K562 (cell line): Measurements from ENCODE around the gene RAB6B. TPM values are rescaled to one million over a fixed set of nuclear protein-coding genes. Genes with fewer than 3 reads are reported as not detected.

Experiments used
- ATAC-seq: fragments of 200-7000 bp; cut with Tn5 transposase; 3 replicates; pipeline ENCODE4 v1.9.1; 2020; ENCODE audit warnings: moderate library complexity
- BruUV-seq: library from RNA; stranded (reverse); fragments of 400-500 nt; replicated peaks from 2 replicates; lab custom pipeline; 2021; lab: Mats Ljungman, UMichigan
- CTCF ChIA-PET: fragments of 300-600 bp; formaldehyde crosslinking; extraction: SDS; loops from one replicate; lab custom pipeline; 2021; ENCODE audit warnings: low intra/inter-chr PET ratio; lab: Yijun Ruan, JAX
- POLR2A ChIA-PET: fragments of 300-600, 350-650 bp; sonication (Branson Sonifier 250); formaldehyde crosslinking; extraction: SDS; loops from one replicate; lab custom pipeline; 2021; ENCODE audit warnings: antibody characterized with exemption, inconsistent platforms; lab: Yijun Ruan, JAX
- DNase-seq, 4 experiments: peaks; one replicate each; pipeline versions ENCODE4 v3.0.0 to v3.0.0-alpha.2; 2011 to 2018; ENCODE audit warnings: low spot score in 3 of 4, mixed read lengths in 3 of 4; ENCODE audit errors: extremely low read depth in 1 of 4
- FAIRE-seq: peaks from 2 replicates; lab custom pipeline; 2011; peaks lifted over from hg19 to GRCh38; lab: Jason Lieb, UNC
- H2AFZ ChIP-seq: 2 replicates; pipeline ENCODE4 v1.6.0; 2011; ENCODE audit warnings: low read depth, low read length, control low read depth, inconsistent platforms
- H3K27ac ChIP-seq: fragments of 200-600 bp; 3 replicates; pipeline ENCODE4 v1.8.0; 2011; ENCODE audit warnings: low read depth, mild to moderate bottlenecking, control low read depth, inconsistent platforms, low read length, moderate library complexity, mixed read lengths; ENCODE audit errors: extremely low read depth
- H3K27me3 ChIP-seq, 2 experiments: fragments of 300-600 bp in 1 of 2; 2 replicates in 1 of 2; 3 replicates in 1 of 2; pipeline versions ENCODE4 v1.6.0 to v1.8.0; 2011; ENCODE audit warnings: inconsistent platforms in 2 of 2, low read length in 2 of 2, mild to moderate bottlenecking in 1 of 2, mixed read lengths in 1 of 2, moderate library complexity in 1 of 2; ENCODE audit not compliant: control insufficient read depth in 2 of 2, insufficient read depth in 2 of 2
- H3K36me3 ChIP-seq: fragments of 300-600 bp; 3 replicates; pipeline ENCODE4 v1.8.0; 2011; ENCODE audit warnings: mild to moderate bottlenecking, low read length, inconsistent platforms; ENCODE audit not compliant: control insufficient read depth, insufficient read depth
- H3K4me1 ChIP-seq, 2 experiments: fragments of 200-600 bp in 1 of 2; replicated peaks in 1 of 2; 2 replicates in 1 of 2; 3 replicates in 1 of 2; pipeline versions ENCODE4 v1.5.1 to v1.8.0; 2011; ENCODE audit warnings: inconsistent platforms in 2 of 2, low read length in 2 of 2, mild to moderate bottlenecking in 1 of 2, mixed read lengths in 1 of 2, moderate library complexity in 1 of 2; ENCODE audit not compliant: control insufficient read depth in 2 of 2, insufficient read depth in 2 of 2
- H3K4me2 ChIP-seq: 2 replicates; pipeline ENCODE4 v1.6.1; 2011; ENCODE audit warnings: low read length, control low read depth, inconsistent platforms, mixed read lengths; ENCODE audit not compliant: insufficient read depth
- H3K4me3 ChIP-seq: fragments of 200-600 bp; sonication (generic), shearing (Covaris generic); 2 replicates; pipeline ENCODE4 v1.5.1; 2016; ENCODE audit warnings: control low read depth, inconsistent platforms
- H3K79me2 ChIP-seq: fragments of 200-600 bp; 3 replicates; pipeline ENCODE4 v1.8.0; 2011; ENCODE audit warnings: low read length, inconsistent platforms; ENCODE audit not compliant: control insufficient read depth, insufficient read depth
- H3K9ac ChIP-seq, 2 experiments: 2 replicates each; pipeline versions ENCODE4 v1.6.0 to v1.6.1; 2011; ENCODE audit warnings: low read depth in 2 of 2, low read length in 2 of 2, control low read depth in 1 of 2, inconsistent platforms in 1 of 2, mild to moderate bottlenecking in 1 of 2, mixed read lengths in 1 of 2; ENCODE audit not compliant: insufficient read depth in 1 of 2
- H3K9me1 ChIP-seq: one replicate; pipeline ENCODE4 v1.6.0; 2011; ENCODE audit warnings: inconsistent platforms, mild to moderate bottlenecking, low read length, moderate library complexity; ENCODE audit not compliant: control insufficient read depth, insufficient read depth
- H3K9me3 ChIP-seq: replicated peaks from 2 replicates; pipeline ENCODE4 v1.5.1; 2011; ENCODE audit warnings: low read depth, low read length, inconsistent platforms; ENCODE audit not compliant: control insufficient read depth, insufficient read depth
- H4K20me1 ChIP-seq: replicated peaks from 2 replicates; pipeline ENCODE4 v1.6.1; 2011; ENCODE audit warnings: low read length, inconsistent platforms, mixed read lengths; ENCODE audit not compliant: control insufficient read depth, insufficient read depth
- ARID1B ChIP-seq: fragments of 450-650 bp; IDR thresholded peaks from 2 replicates; pipeline ENCODE4 v1.6.1; 2016; ENCODE audit warnings: antibody characterized with exemption, mild to moderate bottlenecking, inconsistent platforms
- FOXA3 ChIP-seq, 2 experiments: fragments of 450-650 bp in 1 of 2; sonication (generic) in 1 of 2; formaldehyde crosslinking; IDR thresholded peaks in 1 of 2; conservative IDR thresholded peaks in 1 of 2; 2 replicates each; pipeline versions ENCODE4 v1.4.0 to v1.8.0; 2020 to 2022; ENCODE audit warnings: mild to moderate bottlenecking in 2 of 2, missing genetic modification reagents in 1 of 2
- FOXP1 ChIP-seq: sonication (generic); formaldehyde crosslinking; IDR thresholded peaks from 2 replicates; pipeline ENCODE4 v1.8.0; 2022; ENCODE audit warnings: mild to moderate bottlenecking, missing genetic modification reagents
- MLX ChIP-seq, 2 experiments: fragments of 450-650 bp in 1 of 2; sonication (generic) in 1 of 2; formaldehyde crosslinking; conservative IDR thresholded peaks; 2 replicates each; pipeline versions ENCODE4 v1.4.0 to v1.8.1; 2020 to 2022; ENCODE audit warnings: mild to moderate bottlenecking in 1 of 2, missing genetic modification reagents in 1 of 2
- NR0B1 ChIP-seq: fragments of 450-650 bp; IDR thresholded peaks from one replicate; pipeline ENCODE4 v1.6.1; 2018; ENCODE audit warnings: mild to moderate bottlenecking, moderate library complexity; ENCODE audit not compliant: partially characterized antibody
- NUFIP1 ChIP-seq: fragments of 450-650 bp; IDR thresholded peaks from 2 replicates; pipeline ENCODE4 v1.6.1; 2018; ENCODE audit not compliant: partially characterized antibody
- RAD51 ChIP-seq: fragments of 450-650 bp; IDR thresholded peaks from 2 replicates; pipeline ENCODE4 v1.7.1; 2016; ENCODE audit warnings: low read depth, mild to moderate bottlenecking, borderline replicate concordance
- RBFOX2 ChIP-seq: fragments of 200-400 bp; formaldehyde crosslinking; IDR thresholded peaks from 2 replicates; pipeline ENCODE4 v1.6.1; 2017; ENCODE audit warnings: low read depth, mild to moderate bottlenecking, low read length, moderate library complexity
- SAP30 ChIP-seq: fragments of 200-600 bp; sonication (generic); IDR thresholded peaks from 2 replicates; pipeline ENCODE4 v1.6.1; 2012; ENCODE audit warnings: borderline replicate concordance, low read depth, mild to moderate bottlenecking, moderate library complexity, low read length, control low read depth, inconsistent platforms; ENCODE audit not compliant: insufficient read depth, poor library complexity, severe bottlenecking
- SOX6 ChIP-seq: fragments of 450-650 bp; IDR thresholded peaks from 2 replicates; pipeline ENCODE4 v1.6.1; 2014; ENCODE audit warnings: mild to moderate bottlenecking
- SREBF1 ChIP-seq: fragments of 150-350 bp; IDR thresholded peaks from 2 replicates; pipeline ENCODE4 v1.6.1; 2014; ENCODE audit warnings: antibody characterized with exemption, low read depth, low read length, borderline replicate concordance
- TAL1 ChIP-seq: fragments of 450-650 bp; IDR thresholded peaks from 2 replicates; pipeline ENCODE4 v1.6.1; 2016; ENCODE audit warnings: mild to moderate bottlenecking
- TCF3 ChIP-seq: sonication (generic); formaldehyde crosslinking; IDR thresholded peaks from 2 replicates; pipeline ENCODE4 v1.4.0; 2020; ENCODE audit warnings: mild to moderate bottlenecking, missing genetic modification reagents
- TFE3 ChIP-seq: fragments of 450-650 bp; formaldehyde crosslinking; IDR thresholded peaks from 2 replicates; pipeline ENCODE4 v1.4.0; 2020; ENCODE audit warnings: mild to moderate bottlenecking, mixed read lengths
- XRCC3 ChIP-seq: fragments of 450-650 bp; IDR thresholded peaks from 2 replicates; pipeline ENCODE4 v1.6.1; 2017; ENCODE audit warnings: mild to moderate bottlenecking, moderate library complexity
- WGBS: fragments of 100-300 bp; shearing (Covaris generic); methylation state at CpG from one replicate; pipeline ENCODE4 v1.1.6; 2016; ENCODE audit warnings: low coverage, mixed read lengths; ENCODE audit not compliant: insufficient coverage; ENCODE audit errors: missing lambda C conversion rate; 5-methylcytosine and 5-hydroxymethylcytosine counted together
- in situ Hi-C: fragments of 300-500 bp; cut with MboI; formaldehyde crosslinking; loops from 4 replicates; pipeline ENCODE4 v1.15.0; 2018; ENCODE audit warnings: inconsistent platforms, mixed read lengths
- intact Hi-C: fragments of 100-400 bp; cut with micrococcal nuclease; formaldehyde crosslinking; loops from 2 replicates; pipeline ENCODE4 v1.14.2; 2022
- polyA plus RNA-seq, 8 experiments: library from polyadenylated mRNA; depleted of rRNA in 4 of 8; stranded (reverse) in 5 of 8; unstranded in 3 of 8; fragments of >200 nt; fragmentation: Nextera tagmentation in 2 of 8; fragmentation: Illumina TruSeq in 1 of 8; extraction: Ambion mirVana in 2 of 8; extraction: Trizol in 1 of 8; gene quantifications; 2 replicates each; pipeline versions ENCODE4 v1.2.1 to v1.2.3, GENCODE V29; 2011 to 2014; ENCODE audit warnings: inconsistent platforms in 1 of 8, missing spikeins in 1 of 8
- total RNA-seq, 7 experiments: library from RNA; depleted of rRNA in 6 of 7; stranded (reverse); fragments of >200 nt in 6 of 7; fragmentation: Illumina TruSeq in 2 of 7; extraction: Trizol in 2 of 7; gene quantifications; 2 replicates each; pipeline versions ENCODE4 v1.2.1 to v1.2.3, GENCODE V29; 2011 to 2021; ENCODE audit warnings: low replicate concordance in 1 of 7

The RAB6B gene
- total and polyA plus RNA-seq, 9 of the 15 experiments (the other 6 are each of a cell fraction or from before 2014, with no cell fraction given) = 0.60 to 18.1 (median 1.5) TPM

GRCh38 chr3:133853063-133853924 lies 42.4 kb downstream of the RAB6B start:
- ATAC-seq = no peak
- in situ Hi-C loops = no loop called here
- POLR2A ChIA-PET = interaction anchor here (0.7 to 1.9 kb wide), 5 partner anchors 12 to 40 kb away, joined by 3 to 5 read pairs (median 4); no protein-coding TSS in a partner anchor
- intact Hi-C loops = no loop called here
- no peaks in the 10 kb centered on the region; the same call in 2 of the 3 replicates for H3K79me2 ChIP-seq
- DNase-seq = no peak
- H3K9ac ChIP-seq = no peak overlapping the region
- H3K36me3 ChIP-seq = no peaks in the 10 kb centered on the region
- peak overlapping the region; percentile 20; the same call in 1 of the 2 replicates for H3K4me2 ChIP-seq
- FAIRE-seq = no peak
- H4K20me1 ChIP-seq = no peaks in the 10 kb centered on the region
- BruUV-seq = no TSS peak
- H3K27me3 ChIP-seq = no peaks in the 10 kb centered on the region
- WGBS = 50% methylated on average over 4 of the region's 5 CpGs
- 0 out of 2 replicates have a peak, but pooled peaks have one; percentile 21 for TF ChIP-seq ARID1B
- no peak for TF ChIP-seq RAD51
- TF ChIP-seq XRCC3 = no peak
- peak; percentile 80 to 85; a peak in 3 of 4 replicates for TF ChIP-seq FOXA3 (CRISPR knock-in tag; conservative IDR thresholded peaks at IDR 0.05 in 1 of 2, IDR thresholded peaks at IDR 0.05 in 1 of 2)
- no peak for TF ChIP-seq SAP30
- no peak for TF ChIP-seq NUFIP1
- no peak for TF ChIP-seq FOXP1 (CRISPR knock-in tag)
- no peak for TF ChIP-seq TAL1
- TF ChIP-seq SREBF1 = no peak
- TF ChIP-seq RBFOX2 = no peak
- TF ChIP-seq MLX (CRISPR knock-in tag; conservative IDR thresholded peaks at IDR 0.05) = no peak
- peak; percentile 41; the same call in 1 of the 2 replicates for TF ChIP-seq TCF3 (CRISPR knock-in tag)
- TF ChIP-seq TFE3 (CRISPR knock-in tag) = no peak
- TF ChIP-seq NR0B1 = no peak
- TF ChIP-seq SOX6 = peak; percentile 39; the same call in 1 of the 2 replicates
- H3K4me3 ChIP-seq = no peak overlapping the region
- peak overlapping the region; percentile 27; the same call in 1 of the 2 replicates for H2AFZ ChIP-seq
- CTCF ChIA-PET = no interaction called here
- no peaks in the 10 kb centered on the region for H3K9me1 ChIP-seq
- H3K27ac ChIP-seq = peak overlapping the region; percentile 28; the same call in 1 of the 3 replicates
- peaks cover 22 to 65% of the 10 kb centered on the region in 2 experiments; a peak in 4 of 5 replicates for H3K4me1 ChIP-seq
- no peaks in the 10 kb centered on the region for H3K9me3 ChIP-seq
